Karpas-422 (cell line): Measurements from ENCODE around the gene TMEM129. TPM values are rescaled to one million over a fixed set of nuclear protein-coding genes. Genes with fewer than 3 reads are reported as not detected.

ENCODE experiments used
- DNase-seq: peaks from one replicate; pipeline ENCODE4 v3.0.0-alpha.2; 2015
- H2AFZ ChIP-seq: fragments of 200-600 bp; sonication (generic); 2 replicates; pipeline ENCODE4 v1.6.1; 2014; ENCODE audit warnings: antibody characterized with exemption, low read length, mixed read lengths
- H3K27ac ChIP-seq: fragments of 200-600 bp; sonication (generic); 2 replicates; pipeline ENCODE4 v1.5.1; 2014; ENCODE audit warnings: mild to moderate bottlenecking, low read length, moderate library complexity
- H3K27me3 ChIP-seq: fragments of 200-600 bp; sonication (generic); 2 replicates; pipeline ENCODE4 v1.6.1; 2014; ENCODE audit warnings: low read length, mixed read lengths
- H3K36me3 ChIP-seq: fragments of 200-600 bp; sonication (generic); 2 replicates; pipeline ENCODE4 v1.6.1; 2014; ENCODE audit warnings: low read length, mixed read lengths; ENCODE audit not compliant: insufficient read depth
- H3K4me1 ChIP-seq: fragments of 200-600 bp; sonication (generic); 2 replicates; pipeline ENCODE4 v1.6.1; 2014; ENCODE audit warnings: mild to moderate bottlenecking, low read length, mixed read lengths
- H3K4me2 ChIP-seq: fragments of 200-600 bp; sonication (generic); 2 replicates; pipeline ENCODE4 v1.6.1; 2014; ENCODE audit warnings: low read length, low read depth, mild to moderate bottlenecking; ENCODE audit not compliant: poor library complexity, severe bottlenecking
- H3K4me3 ChIP-seq: fragments of 200-600 bp; sonication (generic); 2 replicates; pipeline ENCODE4 v1.5.1; 2014; ENCODE audit warnings: mild to moderate bottlenecking, antibody characterized with exemption, low read length, mixed read lengths
- H3K79me2 ChIP-seq: fragments of 200-600 bp; sonication (generic); 2 replicates; pipeline ENCODE4 v1.6.1; 2014; ENCODE audit warnings: mild to moderate bottlenecking, low read length, mixed read lengths
- H3K9ac ChIP-seq: fragments of 200-600 bp; sonication (generic); 2 replicates; pipeline ENCODE4 v1.6.0; 2014; ENCODE audit warnings: low read length
- H3K9me2 ChIP-seq: fragments of 200-600 bp; sonication (generic), shearing (Covaris generic); replicated peaks from 2 replicates; pipeline ENCODE4 v1.6.0; 2014; ENCODE audit warnings: mild to moderate bottlenecking, low read length, moderate library complexity; ENCODE audit not compliant: insufficient read depth
- H3K9me3 ChIP-seq: fragments of 300-700, 200-600 bp; sonication (generic); 2 replicates; pipeline ENCODE4 v1.6.1; 2014; ENCODE audit warnings: low read length, mixed read lengths
- H4K20me1 ChIP-seq: fragments of 200-600 bp; sonication (generic); 2 replicates; pipeline ENCODE4 v1.6.1; 2014; ENCODE audit warnings: mild to moderate bottlenecking, antibody characterized with exemption, low read length, low read depth; ENCODE audit not compliant: insufficient read depth
- total RNA-seq: library from RNA; depleted of rRNA; stranded (reverse); fragments of >200 nt; shearing (Covaris generic); gene quantifications from 2 replicates; pipeline ENCODE4 v1.2.3, GENCODE V29; 2014; ENCODE audit warnings: low replicate concordance

The TMEM129 gene
- total RNA-seq, 1 experiment from 2014 or later: 21.8 TPM

GRCh38 chr4:1720163-1720983 is 750 bp downstream of the TMEM129 start:
- peaks cover 36% of the 10 kb centered on the region for H4K20me1 ChIP-seq
- H3K4me3 ChIP-seq: peak overlapping the region; percentile 82
- peaks cover 54% of the 10 kb centered on the region for H3K4me1 ChIP-seq
- no peaks in the 10 kb centered on the region for H3K9me3 ChIP-seq
- peaks cover 12% of the 10 kb centered on the region; the same call in 1 of the 2 replicates for H3K36me3 ChIP-seq
- H2AFZ ChIP-seq: 0 out of 2 replicates have a peak overlapping the region, but pooled peaks have one; percentile 50
- DNase-seq: peak; percentile 85
- H3K4me2 ChIP-seq: peak overlapping the region; percentile 96
- peaks cover 71% of the 10 kb centered on the region for H3K79me2 ChIP-seq
- peak overlapping the region; percentile 93 for H3K9ac ChIP-seq
- H3K27me3 ChIP-seq: no peaks in the 10 kb centered on the region
- H3K9me2 ChIP-seq: no peaks in the 10 kb centered on the region
- peak overlapping the region; percentile 87 for H3K27ac ChIP-seq

- H3K4me3 ChIP-seq: 0 out of 2 replicates have a peak overlapping the region, but pooled peaks have one; percentile 18
- H3K4me1 ChIP-seq: peaks cover 69% of the 10 kb centered on the region
- no peaks in the 10 kb centered on the region for H3K27me3 ChIP-seq
- H3K36me3 ChIP-seq: peaks cover 2% of the 10 kb centered on the region; the same call in 1 of the 2 replicates
- no peaks in the 10 kb centered on the region for H3K9me3 ChIP-seq
- no peak for DNase-seq
- no peak overlapping the region for H2AFZ ChIP-seq
- peaks cover 51% of the 10 kb centered on the region for H4K20me1 ChIP-seq
- H3K9me2 ChIP-seq: no peaks in the 10 kb centered on the region
- H3K4me2 ChIP-seq: peak overlapping the region; percentile 96
- no peak overlapping the region for H3K9ac ChIP-seq
- H3K27ac ChIP-seq: peak overlapping the region; percentile 87
- peaks cover 82% of the 10 kb centered on the region for H3K79me2 ChIP-seq
Observed at GRCh38 chr4:1718095-1718850, 2.9 kb downstream of the TMEM129 start.

- H3K4me1 ChIP-seq: peaks cover 61% of the 10 kb centered on the region
- H2AFZ ChIP-seq: no peak overlapping the region
- peaks cover 79% of the 10 kb centered on the region for H3K79me2 ChIP-seq
- H3K4me2 ChIP-seq: no peak overlapping the region
- no peaks in the 10 kb centered on the region for H3K9me2 ChIP-seq
- H3K9me3 ChIP-seq: no peaks in the 10 kb centered on the region
- no peaks in the 10 kb centered on the region for H3K27me3 ChIP-seq
- peaks cover 47% of the 10 kb centered on the region for H4K20me1 ChIP-seq
- no peak overlapping the region for H3K27ac ChIP-seq
- H3K4me3 ChIP-seq: no peak overlapping the region
- no peaks in the 10 kb centered on the region for H3K36me3 ChIP-seq
- H3K9ac ChIP-seq: no peak overlapping the region
- no peak for DNase-seq
Observed at GRCh38 chr4:1717129-1718094, 3.7 kb downstream of the TMEM129 start.

GRCh38 chr4:1716065-1716945 is 4.8 kb downstream of the TMEM129 start:
- H3K9me2 ChIP-seq: no peaks in the 10 kb centered on the region
- no peak overlapping the region for H3K4me3 ChIP-seq
- peak overlapping the region; percentile 75 for H3K27ac ChIP-seq
- H4K20me1 ChIP-seq: peaks cover 44% of the 10 kb centered on the region
- DNase-seq: no peak
- H3K4me1 ChIP-seq: peaks cover 59% of the 10 kb centered on the region
- no peak overlapping the region for H2AFZ ChIP-seq
- H3K9ac ChIP-seq: peak overlapping the region; percentile 95
- H3K36me3 ChIP-seq: no peaks in the 10 kb centered on the region
- H3K9me3 ChIP-seq: no peaks in the 10 kb centered on the region
- H3K4me2 ChIP-seq: peak overlapping the region; percentile 77
- peaks cover 77% of the 10 kb centered on the region for H3K79me2 ChIP-seq
- no peaks in the 10 kb centered on the region for H3K27me3 ChIP-seq

- Histone ChIP-seq H3K27ac (peak overlapping the region; percentile 75), H3K9me3 (no peaks in the 10 kb centered on the region), H3K36me3 (peaks cover 4% of the 10 kb centered on the region), H3K4me3 (peak overlapping the region; percentile 92), H3K9me2 (no peaks in the 10 kb centered on the region), H3K27me3 (no peaks in the 10 kb centered on the region), H3K9ac (peak overlapping the region; percentile 95), H2AFZ (no peak overlapping the region), H3K4me2 (peak overlapping the region; percentile 77), H3K4me1 (peaks cover 63% of the 10 kb centered on the region), H3K79me2 (peaks cover 85% of the 10 kb centered on the region), H4K20me1 (peaks cover 55% of the 10 kb centered on the region)
- DNase-seq: no peak
Observed at GRCh38 chr4:1715002-1715758, 5.9 kb downstream of the TMEM129 start.

- peak overlapping the region; percentile 77 for H3K4me2 ChIP-seq
- no peaks in the 10 kb centered on the region for H3K9me3 ChIP-seq
- H2AFZ ChIP-seq: no peak overlapping the region
- DNase-seq: peak; percentile 74
- H3K79me2 ChIP-seq: peaks cover 86% of the 10 kb centered on the region
- H4K20me1 ChIP-seq: peaks cover 60% of the 10 kb centered on the region
- H3K9me2 ChIP-seq: no peaks in the 10 kb centered on the region
- peak overlapping the region; percentile 92 for H3K4me3 ChIP-seq
- no peaks in the 10 kb centered on the region for H3K27me3 ChIP-seq
- H3K27ac ChIP-seq: peak overlapping the region; percentile 75
- peak overlapping the region; percentile 95 for H3K9ac ChIP-seq
- H3K4me1 ChIP-seq: peaks cover 62% of the 10 kb centered on the region
- H3K36me3 ChIP-seq: peaks cover 9% of the 10 kb centered on the region
Observed at GRCh38 chr4:1714303-1715001, 6.7 kb downstream of the TMEM129 start.
